Measurements from ENCODE around the gene GSTA3. TPM values are rescaled to one million over a fixed set of nuclear protein-coding genes. Genes with fewer than 3 reads are reported as not detected.
"Not testable (repeated sequence)": the region's sequence is repeated elsewhere in the genome, so short reads cannot be mapped to it uniquely, and the experiment has no call there.

The GSTA3 gene
- not detected in 2 replicates for total RNA-seq (ENCODE audit: low replicate concordance)
- long read RNA-seq, partial matches to known transcripts: 0 of 1 reads
- long read RNA-seq, other reads (novel, unspliced or antisense): 1 of 1 reads

DNA sequence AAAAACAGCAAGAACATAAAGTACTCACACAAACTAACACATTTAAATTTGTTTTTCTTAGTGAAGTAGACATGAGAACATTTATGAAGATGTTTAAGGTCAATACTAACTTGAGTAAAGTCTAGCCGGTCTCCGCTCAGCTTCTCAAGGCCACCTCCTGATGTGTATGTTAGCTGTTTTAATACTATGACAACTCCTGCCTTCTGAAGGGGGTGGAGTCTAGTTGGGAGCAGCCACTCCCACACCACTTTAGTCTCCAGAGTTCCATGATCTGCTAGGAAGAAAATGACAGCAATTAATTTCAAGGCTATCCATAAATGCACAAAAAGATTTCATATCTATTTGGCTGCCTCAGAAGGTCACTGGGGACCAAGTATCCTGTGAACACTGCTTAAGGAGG is at the start of gene GSTA3:
Gene GSTA3 (minus strand): TSS at position 168 of the 400 bp plus-strand sequence. CDS start 3,864 bp downstream, outside the sequence.
- H3K4me3 Mint-ChIP-seq: no peak within 1 kb of the TSS
- no peaks in the 10 kb centered on the region for H3K36me3 Mint-ChIP-seq
- H3K27ac Mint-ChIP-seq: no peak within 1 kb of the TSS
- DNase-seq (ENCODE audit: extremely low spot score, unreplicated experiment): no peak
- H3K9me3 Mint-ChIP-seq: peaks cover 6% of the 10 kb centered on the region
- H3K4me1 Mint-ChIP-seq (ENCODE audit: unreplicated experiment): no peaks in the 10 kb centered on the region
- TF ChIP-seq, protein P1, sequence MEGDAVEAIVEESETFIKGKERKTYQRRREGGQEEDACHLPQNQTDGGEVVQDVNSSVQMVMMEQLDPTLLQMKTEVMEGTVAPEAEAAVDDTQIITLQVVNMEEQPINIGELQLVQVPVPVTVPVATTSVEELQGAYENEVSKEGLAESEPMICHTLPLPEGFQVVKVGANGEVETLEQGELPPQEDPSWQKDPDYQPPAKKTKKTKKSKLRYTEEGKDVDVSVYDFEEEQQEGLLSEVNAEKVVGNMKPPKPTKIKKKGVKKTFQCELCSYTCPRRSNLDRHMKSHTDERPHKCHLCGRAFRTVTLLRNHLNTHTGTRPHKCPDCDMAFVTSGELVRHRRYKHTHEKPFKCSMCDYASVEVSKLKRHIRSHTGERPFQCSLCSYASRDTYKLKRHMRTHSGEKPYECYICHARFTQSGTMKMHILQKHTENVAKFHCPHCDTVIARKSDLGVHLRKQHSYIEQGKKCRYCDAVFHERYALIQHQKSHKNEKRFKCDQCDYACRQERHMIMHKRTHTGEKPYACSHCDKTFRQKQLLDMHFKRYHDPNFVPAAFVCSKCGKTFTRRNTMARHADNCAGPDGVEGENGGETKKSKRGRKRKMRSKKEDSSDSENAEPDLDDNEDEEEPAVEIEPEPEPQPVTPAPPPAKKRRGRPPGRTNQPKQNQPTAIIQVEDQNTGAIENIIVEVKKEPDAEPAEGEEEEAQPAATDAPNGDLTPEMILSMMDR (conservative IDR thresholded peaks at IDR 0.05): no peak
- no peaks in the 10 kb centered on the region for H3K27me3 Mint-ChIP-seq

DNA sequence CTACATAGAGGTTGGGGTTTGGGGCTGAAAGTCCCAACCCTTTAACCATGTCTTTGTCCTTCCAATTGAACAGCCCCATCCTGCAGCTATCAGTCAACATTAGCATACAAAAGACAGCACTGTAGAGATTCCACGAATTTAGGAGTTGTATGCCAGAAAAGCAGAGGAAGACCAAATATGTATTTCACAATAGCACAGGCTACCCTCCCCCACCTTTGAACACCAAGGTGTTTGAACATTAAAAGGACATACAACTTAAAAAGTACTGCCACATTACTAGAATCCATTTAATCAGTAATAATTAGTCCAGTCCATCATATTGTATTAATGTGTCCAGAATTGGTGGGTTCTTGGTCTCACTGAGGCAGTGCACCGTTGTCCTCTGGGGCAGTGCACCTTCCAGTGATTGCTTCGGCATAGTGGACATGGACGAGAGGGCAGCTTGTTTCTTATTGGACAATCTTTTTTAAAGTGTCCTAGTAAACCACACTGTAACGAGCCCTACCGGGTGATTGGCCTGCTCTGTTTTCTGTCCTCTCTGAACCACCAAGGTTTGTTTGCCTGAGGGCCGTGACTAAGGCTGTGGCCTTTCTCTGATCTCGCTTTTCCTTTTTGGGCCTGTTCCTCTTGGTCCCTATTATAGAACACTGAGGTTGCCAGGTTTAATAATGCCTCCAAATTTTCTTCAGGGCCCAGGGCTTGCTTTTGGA is 49.2 kb upstream of the GSTA3 start:
- Mint-ChIP-seq H3K27me3 (no peaks in the 10 kb centered on the region), H3K4me3 (no peak overlapping the region), H3K9me3 (no peaks in the 10 kb centered on the region), H3K4me1 (ENCODE audit: unreplicated experiment) (no peaks in the 10 kb centered on the region), H3K36me3 (no peaks in the 10 kb centered on the region), H3K27ac (no peak overlapping the region)
- no peak for DNase-seq (ENCODE audit: extremely low spot score, unreplicated experiment)
- TF ChIP-seq, protein P1 (conservative IDR thresholded peaks at IDR 0.05): no peak

DNA sequence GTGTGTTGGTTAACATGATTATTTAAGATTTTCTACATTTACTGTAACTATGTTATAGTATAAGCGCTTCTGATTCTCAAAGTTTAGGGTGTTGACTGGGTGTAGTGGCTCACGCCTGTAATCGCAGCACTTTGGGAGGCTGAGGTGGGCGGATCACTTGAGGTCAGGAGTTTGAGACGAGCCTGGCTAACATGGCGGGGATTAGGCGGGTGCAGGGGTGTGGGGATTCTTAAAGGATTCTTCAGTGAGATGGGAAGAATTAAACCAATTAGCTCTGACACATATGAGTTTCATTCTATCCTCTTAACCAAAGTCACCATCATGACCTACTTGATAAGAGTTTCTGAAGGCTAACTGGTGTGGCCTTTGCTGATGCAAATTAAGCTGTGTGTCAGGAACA is 46.4 kb upstream of the GSTA3 start:
- Mint-ChIP-seq H3K27me3 (no peaks in the 10 kb centered on the region), H3K36me3 (no peaks in the 10 kb centered on the region), H3K4me1 (ENCODE audit: unreplicated experiment) (no peaks in the 10 kb centered on the region), H3K27ac (no peak overlapping the region), H3K9me3 (no peaks in the 10 kb centered on the region), H3K4me3 (no peak overlapping the region)
- TF ChIP-seq, protein P1 (conservative IDR thresholded peaks at IDR 0.05): no peak
- no peak for DNase-seq (ENCODE audit: extremely low spot score, unreplicated experiment)

DNA sequence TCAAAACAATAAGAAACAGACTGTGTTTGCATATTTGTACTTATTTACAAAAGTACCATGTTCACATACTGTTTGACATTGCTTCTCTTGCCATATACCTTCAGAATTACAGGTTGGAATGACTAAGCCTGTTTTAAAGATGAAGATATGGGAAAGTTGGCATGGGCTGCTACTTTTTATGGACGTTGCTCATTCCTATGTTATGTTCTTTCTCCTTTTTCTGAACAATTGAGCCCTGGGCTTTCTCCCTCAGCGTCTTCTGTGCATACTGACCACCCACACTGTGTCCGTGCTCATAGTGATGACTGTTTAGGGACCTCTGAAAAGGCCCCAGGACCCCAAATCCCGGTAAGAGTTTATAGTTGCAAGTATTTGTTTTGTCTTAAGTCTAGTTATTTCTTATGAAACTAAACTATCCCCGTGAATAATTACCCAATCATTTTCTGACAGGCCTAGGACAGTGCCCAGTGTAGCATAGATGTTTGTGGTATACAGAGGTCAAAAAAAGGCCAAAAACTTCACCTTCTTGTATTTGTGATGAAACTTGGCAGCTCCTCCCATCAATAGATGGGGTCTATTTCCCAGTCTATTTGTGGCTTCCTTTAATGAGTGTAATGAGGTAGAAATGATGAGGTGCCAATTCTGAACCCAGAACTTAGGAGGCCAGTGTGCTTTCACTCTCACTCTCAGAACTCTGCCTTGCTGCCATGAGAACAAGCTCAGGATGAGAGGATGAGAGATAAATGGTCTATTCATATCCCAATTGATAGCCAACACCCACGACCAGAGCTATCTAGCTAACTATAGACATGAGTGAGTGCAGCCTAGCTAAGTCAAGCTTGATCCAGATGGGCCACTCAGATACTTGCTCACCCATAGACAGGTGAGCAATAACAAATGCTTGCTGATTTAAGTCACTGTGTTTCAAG is 44.7 kb upstream of the GSTA3 start:
- no peaks in the 10 kb centered on the region for H3K9me3 Mint-ChIP-seq
- no peaks in the 10 kb centered on the region for H3K36me3 Mint-ChIP-seq
- no peak for DNase-seq (ENCODE audit: extremely low spot score, unreplicated experiment)
- H3K27ac Mint-ChIP-seq: no peak overlapping the region
- TF ChIP-seq, protein P1 (conservative IDR thresholded peaks at IDR 0.05): no peak
- H3K4me1 Mint-ChIP-seq (ENCODE audit: unreplicated experiment): no peaks in the 10 kb centered on the region
- no peaks in the 10 kb centered on the region for H3K27me3 Mint-ChIP-seq
- no peak overlapping the region for H3K4me3 Mint-ChIP-seq

DNA sequence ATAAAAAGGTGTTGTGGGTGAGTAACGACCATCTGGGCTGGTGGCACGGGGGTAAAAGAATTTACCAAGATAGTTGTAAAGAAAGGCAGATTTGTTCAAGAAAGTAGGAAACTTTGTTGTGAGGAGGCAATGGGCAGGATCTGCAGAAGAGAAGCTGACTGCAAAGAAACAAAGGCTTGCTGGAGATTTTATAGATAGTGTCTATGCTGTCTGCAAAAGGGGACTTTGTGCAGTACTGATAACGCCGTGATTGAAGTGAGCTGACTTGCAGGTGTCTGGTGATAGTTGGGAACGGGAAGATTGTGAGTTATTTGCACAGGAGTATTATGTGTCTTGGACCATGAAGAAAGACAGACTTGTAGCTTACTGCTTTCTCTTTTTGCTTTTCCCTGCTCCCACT is 36.8 kb upstream of the GSTA3 start:
- DNase-seq (ENCODE audit: extremely low spot score, unreplicated experiment): no peak
- H3K36me3 Mint-ChIP-seq: no peaks in the 10 kb centered on the region
- no peak overlapping the region for H3K27ac Mint-ChIP-seq
- peaks cover 8% of the 10 kb centered on the region for H3K4me1 Mint-ChIP-seq (ENCODE audit: unreplicated experiment)
- H3K9me3 Mint-ChIP-seq: no peaks in the 10 kb centered on the region
- H3K27me3 Mint-ChIP-seq: no peaks in the 10 kb centered on the region
- TF ChIP-seq, protein P1 (conservative IDR thresholded peaks at IDR 0.05): no peak
- no peak overlapping the region for H3K4me3 Mint-ChIP-seq

DNA sequence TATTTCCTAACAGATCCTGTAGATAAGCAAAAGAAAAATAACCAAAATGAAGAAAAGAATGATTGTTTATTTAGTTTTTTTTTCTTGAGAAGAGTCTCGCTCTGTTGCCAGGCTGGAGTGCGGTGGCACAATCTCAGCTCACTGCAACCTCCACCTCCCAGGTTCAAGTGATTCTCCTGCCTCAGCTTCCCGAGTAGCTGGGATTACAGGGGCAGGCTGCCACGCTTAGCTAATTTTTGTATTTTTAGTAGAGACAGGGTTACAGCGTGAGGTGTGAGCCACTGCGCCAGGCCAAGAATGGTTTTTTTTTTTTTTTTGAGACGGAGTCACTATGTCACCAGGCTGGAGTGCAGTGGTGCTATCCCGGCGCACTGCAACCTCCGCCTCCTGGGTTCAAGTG is 33.3 kb upstream of the GSTA3 start:
- not testable (repeated sequence) for DNase-seq (ENCODE audit: extremely low spot score, unreplicated experiment); H3K4me3 Mint-ChIP-seq; H3K36me3 Mint-ChIP-seq; H3K27me3 Mint-ChIP-seq; H3K27ac Mint-ChIP-seq; H3K9me3 Mint-ChIP-seq; H3K4me1 Mint-ChIP-seq (ENCODE audit: unreplicated experiment)
